Tibial nerve (tissue), 4 donors: ENCODE measurements around the gene LYZ.
A peak's percentile ranks its signal among the peaks of the same experiment; 100 is the strongest.

ENCODE experiments used
- CTCF ChIP-seq, 5 experiments: fragments of 200-600 bp in 3 of 5; fragments of 450-650 bp in 2 of 5; sonication (generic) in 3 of 5; IDR thresholded peaks; one replicate each; pipeline ENCODE4 v1.5.1; 2016 to 2019; ENCODE audit warnings: antibody characterized with exemption in 5 of 5, mild to moderate bottlenecking in 3 of 5, moderate library complexity in 2 of 5
- EP300 ChIP-seq, 2 donors: sonication (generic); formaldehyde crosslinking; IDR thresholded peaks; one replicate each; pipeline ENCODE4 v1.6.1; 2017; ENCODE audit warnings: antibody characterized with exemption in 2 of 2, mild to moderate bottlenecking in 1 of 2
- POLR2A ChIP-seq, 2 donors: fragments of 450-650 bp; IDR thresholded peaks; one replicate each; pipeline ENCODE4 v1.6.1; 2017; ENCODE audit warnings: antibody characterized with exemption in 2 of 2, mild to moderate bottlenecking in 2 of 2, moderate library complexity in 2 of 2

- TF ChIP-seq EP300 (IDR thresholded peaks at IDR 0.05) (peak in 1 of 2 donors; percentile 74), CTCF (IDR thresholded peaks at IDR 0.05) (no peak), POLR2A (IDR thresholded peaks at IDR 0.05) (no peak)
Measured at GRCh38 chr12:69338120-69338859, 9.9 kb upstream of the LYZ start.
